ENCODE results near the gene SPTLC2.

Gene SPTLC2

GRCh38 chr14:77474479-77475177 lies 141.8 kb downstream of the SPTLC2 start:
- Histone ChIP-seq H3K9ac (ENCODE audit: low read length) (no peak overlapping the region), H3K36me3 (ENCODE audit: insufficient read depth, low read length) (peaks cover 1% of the 10 kb centered on the region), H3K27ac (ENCODE audit: low read depth, low read length) (no peak overlapping the region), H3K9me3 (ENCODE audit: low read length) (no peaks in the 10 kb centered on the region), H3K27me3 (ENCODE audit: control insufficient read depth in 1 of 2, insufficient read depth in 2 of 2, low read length in 2 of 2) (no peaks in the 10 kb centered on the region), H3K4me3 (ENCODE audit: low read depth in 1 of 2, low read length in 2 of 2) (no peak overlapping the region), H3K4me1 (ENCODE audit: insufficient read depth, low read length) (no peaks in the 10 kb centered on the region)

GRCh38 chr14:77473921-77474320 lies 142.5 kb downstream of the SPTLC2 start:
- no peak overlapping the region for H3K27ac ChIP-seq (ENCODE audit: low read depth, low read length)
- H3K9ac ChIP-seq (ENCODE audit: low read length), result no peak overlapping the region
- H3K4me3 ChIP-seq (ENCODE audit: low read depth in 1 of 2, low read length in 2 of 2), result no peak overlapping the region
- H3K36me3 ChIP-seq (ENCODE audit: insufficient read depth, low read length), result peaks cover 7% of the 10 kb centered on the region
- no peaks in the 10 kb centered on the region for H3K27me3 ChIP-seq (ENCODE audit: control insufficient read depth in 1 of 2, insufficient read depth in 2 of 2, low read length in 2 of 2)
- no peaks in the 10 kb centered on the region for H3K4me1 ChIP-seq (ENCODE audit: insufficient read depth, low read length)
- H3K9me3 ChIP-seq (ENCODE audit: low read length), result no peaks in the 10 kb centered on the region

GRCh38 chr14:77470224-77470870 lies 146.1 kb downstream of the SPTLC2 start:
- H3K27ac ChIP-seq (ENCODE audit: low read depth, low read length), result no peak overlapping the region
- no peaks in the 10 kb centered on the region for H3K27me3 ChIP-seq (ENCODE audit: control insufficient read depth in 1 of 2, insufficient read depth in 2 of 2, low read length in 2 of 2)
- no peaks in the 10 kb centered on the region for H3K4me1 ChIP-seq (ENCODE audit: insufficient read depth, low read length)
- H3K9ac ChIP-seq (ENCODE audit: low read length), result no peak overlapping the region
- H3K9me3 ChIP-seq (ENCODE audit: low read length), result no peaks in the 10 kb centered on the region
- H3K4me3 ChIP-seq (ENCODE audit: low read depth in 1 of 2, low read length in 2 of 2), result no peak overlapping the region
- H3K36me3 ChIP-seq (ENCODE audit: insufficient read depth, low read length), result peaks cover 39% of the 10 kb centered on the region

GRCh38 chr14:77469539-77469938 lies 146.9 kb downstream of the SPTLC2 start:
- Histone ChIP-seq H3K9me3 (ENCODE audit: low read length) (no peaks in the 10 kb centered on the region), H3K27me3 (ENCODE audit: control insufficient read depth in 1 of 2, insufficient read depth in 2 of 2, low read length in 2 of 2) (no peaks in the 10 kb centered on the region), H3K36me3 (ENCODE audit: insufficient read depth, low read length) (peaks cover 47% of the 10 kb centered on the region), H3K4me3 (ENCODE audit: low read depth in 1 of 2, low read length in 2 of 2) (no peak overlapping the region), H3K4me1 (ENCODE audit: insufficient read depth, low read length) (no peaks in the 10 kb centered on the region), H3K9ac (ENCODE audit: low read length) (no peak overlapping the region), H3K27ac (ENCODE audit: low read depth, low read length) (no peak overlapping the region)

GRCh38 chr14:77469067-77469505 lies 147.4 kb downstream of the SPTLC2 start:
- H3K36me3 ChIP-seq (ENCODE audit: insufficient read depth, low read length), result peaks cover 51% of the 10 kb centered on the region

GRCh38 chr14:77467801-77468200 lies 148.6 kb downstream of the SPTLC2 start:
- H3K36me3 ChIP-seq (ENCODE audit: insufficient read depth, low read length), result peaks cover 64% of the 10 kb centered on the region
- no peaks in the 10 kb centered on the region for H3K9me3 ChIP-seq (ENCODE audit: low read length)
- H3K4me1 ChIP-seq (ENCODE audit: insufficient read depth, low read length), result no peaks in the 10 kb centered on the region
- H3K27ac ChIP-seq (ENCODE audit: low read depth, low read length), result no peak overlapping the region
- H3K4me3 ChIP-seq (ENCODE audit: low read depth in 1 of 2, low read length in 2 of 2), result no peak overlapping the region
- no peak overlapping the region for H3K9ac ChIP-seq (ENCODE audit: low read length)
- H3K27me3 ChIP-seq (ENCODE audit: control insufficient read depth in 1 of 2, insufficient read depth in 2 of 2, low read length in 2 of 2), result no peaks in the 10 kb centered on the region

More at GRCh38 chr14:77469067-77469505, 147.4 kb downstream of the SPTLC2 start:
- Histone ChIP-seq H3K4me1 (ENCODE audit: insufficient read depth, low read length) (no peaks in the 10 kb centered on the region), H3K27ac (ENCODE audit: low read depth, low read length) (no peak overlapping the region), H3K9ac (ENCODE audit: low read length) (no peak overlapping the region), H3K4me3 (ENCODE audit: low read depth in 1 of 2, low read length in 2 of 2) (no peak overlapping the region), H3K27me3 (ENCODE audit: control insufficient read depth in 1 of 2, insufficient read depth in 2 of 2, low read length in 2 of 2) (no peaks in the 10 kb centered on the region), H3K9me3 (ENCODE audit: low read length) (no peaks in the 10 kb centered on the region)

GRCh38 chr14:77459072-77459723 lies 157.2 kb downstream of the SPTLC2 start:
- H3K9me3 ChIP-seq (ENCODE audit: low read length), result no peaks in the 10 kb centered on the region
- peak overlapping the region; percentile 97 for H3K27ac ChIP-seq (ENCODE audit: low read depth, low read length)
- H3K9ac ChIP-seq (ENCODE audit: low read length), result peak overlapping the region; percentile 98
- peaks cover 31% of the 10 kb centered on the region for H3K4me1 ChIP-seq (ENCODE audit: insufficient read depth, low read length)
- H3K27me3 ChIP-seq (ENCODE audit: control insufficient read depth in 1 of 2, insufficient read depth in 2 of 2, low read length in 2 of 2), result no peaks in the 10 kb centered on the region
- peak overlapping the region; percentile 92 to 100 for H3K4me3 ChIP-seq (ENCODE audit: low read depth in 1 of 2, low read length in 2 of 2)
- peaks cover 46% of the 10 kb centered on the region for H3K36me3 ChIP-seq (ENCODE audit: insufficient read depth, low read length)

GRCh38 chr14:77458249-77458950 lies 158.0 kb downstream of the SPTLC2 start:
- Histone ChIP-seq H3K9me3 (ENCODE audit: low read length) (no peaks in the 10 kb centered on the region), H3K4me3 (ENCODE audit: low read depth in 1 of 2, low read length in 2 of 2) (peak overlapping the region; percentile 92 to 100), H3K9ac (ENCODE audit: low read length) (peak overlapping the region; percentile 98), H3K36me3 (ENCODE audit: insufficient read depth, low read length) (peaks cover 39% of the 10 kb centered on the region), H3K27ac (ENCODE audit: low read depth, low read length) (peak overlapping the region; percentile 97), H3K27me3 (ENCODE audit: control insufficient read depth in 1 of 2, insufficient read depth in 2 of 2, low read length in 2 of 2) (no peaks in the 10 kb centered on the region), H3K4me1 (ENCODE audit: insufficient read depth, low read length) (peaks cover 31% of the 10 kb centered on the region)

GRCh38 chr14:77457522-77458248 lies 158.8 kb downstream of the SPTLC2 start, which contains the start of the genes AHSA1 and VIPAS39:
AHSA1 (plus strand) TSS chr14:77458093; CDS start chr14:77458190, 97 bp downstream.
VIPAS39 (minus strand) TSS chr14:77457601; CDS start chr14:77454102, 3,499 bp downstream.
- Histone ChIP-seq H3K36me3 (ENCODE audit: insufficient read depth, low read length) (peaks cover 39% of the 10 kb centered on the region), H3K9me3 (ENCODE audit: low read length) (no peaks in the 10 kb centered on the region), H3K27me3 (ENCODE audit: control insufficient read depth in 1 of 2, insufficient read depth in 2 of 2, low read length in 2 of 2) (no peaks in the 10 kb centered on the region), H3K27ac (ENCODE audit: low read depth, low read length) (peak within 1 kb of the TSS; percentile 97), H3K4me3 (ENCODE audit: low read depth in 1 of 2, low read length in 2 of 2) (peak within 1 kb of the TSS; percentile 92 to 100), H3K9ac (ENCODE audit: low read length) (peak within 1 kb of the TSS; percentile 98), H3K4me1 (ENCODE audit: insufficient read depth, low read length) (peaks cover 31% of the 10 kb centered on the region)

- Histone ChIP-seq H3K27ac (ENCODE audit: low read depth, low read length) (peak overlapping the region; percentile 80), H3K4me1 (ENCODE audit: insufficient read depth, low read length) (peaks cover 31% of the 10 kb centered on the region), H3K4me3 (ENCODE audit: low read depth in 1 of 2, low read length in 2 of 2) (peak overlapping the region; percentile 79 to 100), H3K9me3 (ENCODE audit: low read length) (no peaks in the 10 kb centered on the region), H3K9ac (ENCODE audit: low read length) (peak overlapping the region; percentile 98), H3K36me3 (ENCODE audit: insufficient read depth, low read length) (peaks cover 35% of the 10 kb centered on the region), H3K27me3 (ENCODE audit: control insufficient read depth in 1 of 2, insufficient read depth in 2 of 2, low read length in 2 of 2) (no peaks in the 10 kb centered on the region)
Observed at GRCh38 chr14:77457115-77457521, 159.3 kb downstream of the SPTLC2 start.

Data from muscle layer of colon (tissue), 2 donors.